K562 (cell line): ENCODE results near the gene POLN. TPM values are rescaled to one million over a fixed set of nuclear protein-coding genes. Genes with fewer than 3 reads are reported as not detected.

Source experiments
- ATAC-seq: fragments of 200-7000 bp; cut with Tn5 transposase; 3 replicates; pipeline ENCODE4 v1.9.1; 2020; ENCODE audit warnings: moderate library complexity
- BruUV-seq: library from RNA; stranded (reverse); fragments of 400-500 nt; replicated peaks from 2 replicates; lab custom pipeline; 2021; lab: Mats Ljungman, UMichigan
- CTCF ChIA-PET: fragments of 300-600 bp; formaldehyde crosslinking; extraction: SDS; loops from one replicate; lab custom pipeline; 2021; ENCODE audit warnings: low intra/inter-chr PET ratio; lab: Yijun Ruan, JAX
- POLR2A ChIA-PET: fragments of 300-600, 350-650 bp; sonication (Branson Sonifier 250); formaldehyde crosslinking; extraction: SDS; loops from one replicate; lab custom pipeline; 2021; ENCODE audit warnings: antibody characterized with exemption, inconsistent platforms; lab: Yijun Ruan, JAX
- DNase-seq, 4 experiments: peaks; one replicate each; pipeline versions ENCODE4 v3.0.0 to v3.0.0-alpha.2; 2011 to 2018; ENCODE audit warnings: low spot score in 3 of 4, mixed read lengths in 3 of 4; ENCODE audit errors: extremely low read depth in 1 of 4
- FAIRE-seq: peaks from 2 replicates; lab custom pipeline; 2011; peaks lifted over from hg19 to GRCh38; lab: Jason Lieb, UNC
- H2AFZ ChIP-seq: 2 replicates; pipeline ENCODE4 v1.6.0; 2011; ENCODE audit warnings: low read depth, low read length, control low read depth, inconsistent platforms
- H3K27ac ChIP-seq: fragments of 200-600 bp; 3 replicates; pipeline ENCODE4 v1.8.0; 2011; ENCODE audit warnings: low read depth, mild to moderate bottlenecking, control low read depth, inconsistent platforms, low read length, moderate library complexity, mixed read lengths; ENCODE audit errors: extremely low read depth
- H3K27me3 ChIP-seq, 2 experiments: fragments of 300-600 bp in 1 of 2; 2 replicates in 1 of 2; 3 replicates in 1 of 2; pipeline versions ENCODE4 v1.6.0 to v1.8.0; 2011; ENCODE audit warnings: inconsistent platforms in 2 of 2, low read length in 2 of 2, mild to moderate bottlenecking in 1 of 2, mixed read lengths in 1 of 2, moderate library complexity in 1 of 2; ENCODE audit not compliant: control insufficient read depth in 2 of 2, insufficient read depth in 2 of 2
- H3K36me3 ChIP-seq: fragments of 300-600 bp; 3 replicates; pipeline ENCODE4 v1.8.0; 2011; ENCODE audit warnings: mild to moderate bottlenecking, low read length, inconsistent platforms; ENCODE audit not compliant: control insufficient read depth, insufficient read depth
- H3K4me1 ChIP-seq, 2 experiments: fragments of 200-600 bp in 1 of 2; replicated peaks in 1 of 2; 2 replicates in 1 of 2; 3 replicates in 1 of 2; pipeline versions ENCODE4 v1.5.1 to v1.8.0; 2011; ENCODE audit warnings: inconsistent platforms in 2 of 2, low read length in 2 of 2, mild to moderate bottlenecking in 1 of 2, mixed read lengths in 1 of 2, moderate library complexity in 1 of 2; ENCODE audit not compliant: control insufficient read depth in 2 of 2, insufficient read depth in 2 of 2
- H3K4me2 ChIP-seq: 2 replicates; pipeline ENCODE4 v1.6.1; 2011; ENCODE audit warnings: low read length, control low read depth, inconsistent platforms, mixed read lengths; ENCODE audit not compliant: insufficient read depth
- H3K4me3 ChIP-seq: fragments of 200-600 bp; sonication (generic), shearing (Covaris generic); 2 replicates; pipeline ENCODE4 v1.5.1; 2016; ENCODE audit warnings: control low read depth, inconsistent platforms
- H3K79me2 ChIP-seq: fragments of 200-600 bp; 3 replicates; pipeline ENCODE4 v1.8.0; 2011; ENCODE audit warnings: low read length, inconsistent platforms; ENCODE audit not compliant: control insufficient read depth, insufficient read depth
- H3K9ac ChIP-seq, 2 experiments: 2 replicates each; pipeline versions ENCODE4 v1.6.0 to v1.6.1; 2011; ENCODE audit warnings: low read depth in 2 of 2, low read length in 2 of 2, control low read depth in 1 of 2, inconsistent platforms in 1 of 2, mild to moderate bottlenecking in 1 of 2, mixed read lengths in 1 of 2; ENCODE audit not compliant: insufficient read depth in 1 of 2
- H3K9me1 ChIP-seq: one replicate; pipeline ENCODE4 v1.6.0; 2011; ENCODE audit warnings: inconsistent platforms, mild to moderate bottlenecking, low read length, moderate library complexity; ENCODE audit not compliant: control insufficient read depth, insufficient read depth
- H3K9me3 ChIP-seq: replicated peaks from 2 replicates; pipeline ENCODE4 v1.5.1; 2011; ENCODE audit warnings: low read depth, low read length, inconsistent platforms; ENCODE audit not compliant: control insufficient read depth, insufficient read depth
- H4K20me1 ChIP-seq: replicated peaks from 2 replicates; pipeline ENCODE4 v1.6.1; 2011; ENCODE audit warnings: low read length, inconsistent platforms, mixed read lengths; ENCODE audit not compliant: control insufficient read depth, insufficient read depth
- AFF1 ChIP-seq, 2 experiments: fragments of 450-650 bp; IDR thresholded peaks; 2 replicates each; pipeline ENCODE4 v1.6.1; 2018; ENCODE audit warnings: mild to moderate bottlenecking in 2 of 2, low read depth in 1 of 2; ENCODE audit not compliant: partially characterized antibody in 2 of 2
- BHLHE40 ChIP-seq: IDR thresholded peaks from 2 replicates; pipeline ENCODE4 v1.6.1; 2011; ENCODE audit warnings: low read length, improper control_type of control experiment
- ELF2 ChIP-seq: fragments of 250-450 bp; sonication (Bioruptor Pico); IDR thresholded peaks from 2 replicates; pipeline ENCODE4 v1.5.0; 2021; ENCODE audit warnings: mild to moderate bottlenecking
- IFI16 ChIP-seq: fragments of 250-450 bp; sonication (Bioruptor Pico); IDR thresholded peaks from 2 replicates; pipeline ENCODE4 v2.1.2; 2022; ENCODE audit warnings: mild to moderate bottlenecking, inconsistent platforms
- PHB ChIP-seq: fragments of 250-450 bp; sonication (Bioruptor Pico); IDR thresholded peaks from 2 replicates; pipeline ENCODE4 v1.5.0; 2021
- POLR3G ChIP-seq: IDR thresholded peaks from 2 replicates; pipeline ENCODE4 v1.6.1; 2011; ENCODE audit not compliant: insufficient read length, insufficient replicate concordance; ENCODE audit errors: extremely low read depth
- RAD51 ChIP-seq: fragments of 450-650 bp; IDR thresholded peaks from 2 replicates; pipeline ENCODE4 v1.7.1; 2016; ENCODE audit warnings: low read depth, mild to moderate bottlenecking, borderline replicate concordance
- SRSF3 ChIP-seq: fragments of 200-400 bp; formaldehyde crosslinking; IDR thresholded peaks from 2 replicates; pipeline ENCODE4 v1.6.1; 2016; ENCODE audit warnings: mild to moderate bottlenecking, low read length, moderate library complexity; ENCODE audit not compliant: insufficient read depth
- TRIM28 ChIP-seq: fragments of 450-650 bp; IDR thresholded peaks from 2 replicates; pipeline ENCODE4 v1.6.1; 2017
- WGBS: fragments of 100-300 bp; shearing (Covaris generic); methylation state at CpG from one replicate; pipeline ENCODE4 v1.1.6; 2016; ENCODE audit warnings: low coverage, mixed read lengths; ENCODE audit not compliant: insufficient coverage; ENCODE audit errors: missing lambda C conversion rate; 5-methylcytosine and 5-hydroxymethylcytosine counted together
- in situ Hi-C: fragments of 300-500 bp; cut with MboI; formaldehyde crosslinking; loops from 4 replicates; pipeline ENCODE4 v1.15.0; 2018; ENCODE audit warnings: inconsistent platforms, mixed read lengths
- intact Hi-C: fragments of 100-400 bp; cut with micrococcal nuclease; formaldehyde crosslinking; loops from 2 replicates; pipeline ENCODE4 v1.14.2; 2022
- polyA plus RNA-seq, 8 experiments: library from polyadenylated mRNA; depleted of rRNA in 4 of 8; stranded (reverse) in 5 of 8; unstranded in 3 of 8; fragments of >200 nt; fragmentation: Nextera tagmentation in 2 of 8; fragmentation: Illumina TruSeq in 1 of 8; extraction: Ambion mirVana in 2 of 8; extraction: Trizol in 1 of 8; gene quantifications; 2 replicates each; pipeline versions ENCODE4 v1.2.1 to v1.2.3, GENCODE V29; 2011 to 2014; ENCODE audit warnings: inconsistent platforms in 1 of 8, missing spikeins in 1 of 8
- total RNA-seq, 7 experiments: library from RNA; depleted of rRNA in 6 of 7; stranded (reverse); fragments of >200 nt in 6 of 7; fragmentation: Illumina TruSeq in 2 of 7; extraction: Trizol in 2 of 7; gene quantifications; 2 replicates each; pipeline versions ENCODE4 v1.2.1 to v1.2.3, GENCODE V29; 2011 to 2021; ENCODE audit warnings: low replicate concordance in 1 of 7

Gene POLN
- total and polyA plus RNA-seq, 9 of the 15 experiments (the other 6 are each of a cell fraction or from before 2014, with no cell fraction given), result 0.08 to 0.91 (median 0.32) TPM

- H2AFZ ChIP-seq, result no peak overlapping the region
- DNase-seq (no peak), FAIRE-seq (no peak), ATAC-seq (no peak)
- H3K9me1 ChIP-seq, result no peaks in the 10 kb centered on the region
- H3K36me3 ChIP-seq, result no peaks in the 10 kb centered on the region
- no peak overlapping the region for H3K4me2 ChIP-seq
- TF ChIP-seq TRIM28 (0 out of 2 replicates have a peak, but pooled peaks have one; percentile 22), BHLHE40 (no peak), POLR3G (no peak), RAD51 (no peak), PHB (CRISPR knock-in tag) (no peak), IFI16 (CRISPR knock-in tag) (no peak), SRSF3 (no peak), AFF1 (IDR thresholded peaks at IDR 0.05; ENCODE audit: low read depth in 1 of 2, partially characterized antibody in 2 of 2) (peak in 1 of 2 experiments; percentile 99), ELF2 (CRISPR knock-in tag) (no peak)
- no peak overlapping the region for H3K27ac ChIP-seq
- no peaks in the 10 kb centered on the region for H3K79me2 ChIP-seq
- H3K9me3 ChIP-seq, result no peaks in the 10 kb centered on the region; the same call in 1 of the 2 replicates
- BruUV-seq, result no TSS peak
- POLR2A ChIA-PET, result no interaction called here
- CTCF ChIA-PET, result no interaction called here
- no peak overlapping the region for H3K9ac ChIP-seq
- H3K27me3 ChIP-seq, result peaks cover 0 to 12% of the 10 kb centered on the region in 2 experiments; a peak in 3 of 5 replicates
- in situ Hi-C loops, result no loop called here
- intact Hi-C loops, result no loop called here
- no peak overlapping the region for H3K4me3 ChIP-seq
- no peaks in the 10 kb centered on the region for H4K20me1 ChIP-seq
- no peaks in the 10 kb centered on the region for H3K4me1 ChIP-seq
- WGBS, result 9% methylated on average over 2 of the region's 2 CpGs
These were observed 87.6 kb downstream of the POLN start for GRCh38 chr4:2154215-2154740.
